ENCODE results near the gene NOVA1. TPM values are rescaled to one million over a fixed set of nuclear protein-coding genes. Genes with fewer than 3 reads are reported as not detected.

NOVA1 gene
- total and polyA plus RNA-seq, 4 donors, result 0.24 to 0.79 (median 0.58) TPM

DNA sequence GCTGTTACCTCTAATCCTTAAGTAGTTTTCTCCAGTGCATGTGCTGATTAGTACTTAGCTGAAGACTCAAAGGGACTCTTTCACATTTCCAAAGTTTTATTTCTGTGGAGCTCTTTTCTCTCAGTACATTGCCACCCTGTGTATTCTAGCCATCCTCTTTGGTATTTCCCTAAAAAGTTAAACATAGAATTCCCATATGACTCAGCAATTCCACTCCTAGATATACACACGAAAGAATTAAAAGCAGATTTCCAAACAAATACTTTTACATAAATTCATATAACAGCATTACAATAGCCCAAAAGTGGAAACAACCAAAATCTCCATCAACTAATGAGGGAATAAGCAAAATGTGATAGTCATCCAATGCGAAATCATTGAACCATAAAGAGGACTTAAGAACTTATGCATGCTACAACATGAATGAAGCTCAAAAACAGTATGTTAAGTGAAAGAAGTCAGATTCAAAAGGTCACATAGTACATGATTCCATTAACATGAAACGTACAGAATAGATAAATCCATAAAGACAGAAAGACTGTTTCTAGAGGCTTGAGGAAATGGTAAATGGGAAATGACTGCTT, 9.0 kb upstream of the NOVA1 start:
- WGBS, result 64% methylated on average over 3 of the region's 3 CpGs
- TF ChIP-seq FOXA2 (IDR thresholded peaks at IDR 0.05) (no peak), SP1 (IDR thresholded peaks at IDR 0.05) (no peak)
- TF ChIP-seq, protein P1, sequence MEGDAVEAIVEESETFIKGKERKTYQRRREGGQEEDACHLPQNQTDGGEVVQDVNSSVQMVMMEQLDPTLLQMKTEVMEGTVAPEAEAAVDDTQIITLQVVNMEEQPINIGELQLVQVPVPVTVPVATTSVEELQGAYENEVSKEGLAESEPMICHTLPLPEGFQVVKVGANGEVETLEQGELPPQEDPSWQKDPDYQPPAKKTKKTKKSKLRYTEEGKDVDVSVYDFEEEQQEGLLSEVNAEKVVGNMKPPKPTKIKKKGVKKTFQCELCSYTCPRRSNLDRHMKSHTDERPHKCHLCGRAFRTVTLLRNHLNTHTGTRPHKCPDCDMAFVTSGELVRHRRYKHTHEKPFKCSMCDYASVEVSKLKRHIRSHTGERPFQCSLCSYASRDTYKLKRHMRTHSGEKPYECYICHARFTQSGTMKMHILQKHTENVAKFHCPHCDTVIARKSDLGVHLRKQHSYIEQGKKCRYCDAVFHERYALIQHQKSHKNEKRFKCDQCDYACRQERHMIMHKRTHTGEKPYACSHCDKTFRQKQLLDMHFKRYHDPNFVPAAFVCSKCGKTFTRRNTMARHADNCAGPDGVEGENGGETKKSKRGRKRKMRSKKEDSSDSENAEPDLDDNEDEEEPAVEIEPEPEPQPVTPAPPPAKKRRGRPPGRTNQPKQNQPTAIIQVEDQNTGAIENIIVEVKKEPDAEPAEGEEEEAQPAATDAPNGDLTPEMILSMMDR (IDR thresholded peaks at IDR 0.05; ENCODE audit: low read depth, low read length, missing input control), result no peak
- TF ChIP-seq, protein P2, sequence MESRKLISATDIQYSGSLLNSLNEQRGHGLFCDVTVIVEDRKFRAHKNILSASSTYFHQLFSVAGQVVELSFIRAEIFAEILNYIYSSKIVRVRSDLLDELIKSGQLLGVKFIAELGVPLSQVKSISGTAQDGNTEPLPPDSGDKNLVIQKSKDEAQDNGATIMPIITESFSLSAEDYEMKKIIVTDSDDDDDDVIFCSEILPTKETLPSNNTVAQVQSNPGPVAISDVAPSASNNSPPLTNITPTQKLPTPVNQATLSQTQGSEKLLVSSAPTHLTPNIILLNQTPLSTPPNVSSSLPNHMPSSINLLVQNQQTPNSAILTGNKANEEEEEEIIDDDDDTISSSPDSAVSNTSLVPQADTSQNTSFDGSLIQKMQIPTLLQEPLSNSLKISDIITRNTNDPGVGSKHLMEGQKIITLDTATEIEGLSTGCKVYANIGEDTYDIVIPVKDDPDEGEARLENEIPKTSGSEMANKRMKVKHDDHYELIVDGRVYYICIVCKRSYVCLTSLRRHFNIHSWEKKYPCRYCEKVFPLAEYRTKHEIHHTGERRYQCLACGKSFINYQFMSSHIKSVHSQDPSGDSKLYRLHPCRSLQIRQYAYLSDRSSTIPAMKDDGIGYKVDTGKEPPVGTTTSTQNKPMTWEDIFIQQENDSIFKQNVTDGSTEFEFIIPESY (IDR thresholded peaks at IDR 0.05), result no peak
- TF ChIP-seq, protein P3, sequence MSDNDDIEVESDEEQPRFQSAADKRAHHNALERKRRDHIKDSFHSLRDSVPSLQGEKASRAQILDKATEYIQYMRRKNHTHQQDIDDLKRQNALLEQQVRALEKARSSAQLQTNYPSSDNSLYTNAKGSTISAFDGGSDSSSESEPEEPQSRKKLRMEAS (IDR thresholded peaks at IDR 0.05), result no peak
- no peaks in the 10 kb centered on the region for H3K27me3 ChIP-seq (ENCODE audit: control insufficient read depth in 4 of 4, insufficient read depth in 4 of 4, low read length in 3 of 4)
- no peaks in the 10 kb centered on the region for H3K36me3 ChIP-seq (ENCODE audit: control insufficient read depth in 4 of 4, insufficient read depth in 3 of 4, low read depth in 1 of 4, low read length in 3 of 4)
- H3K27ac ChIP-seq (ENCODE audit: low read depth in 1 of 2, low read length in 2 of 2), result no peak overlapping the region
- DNase-seq (ENCODE audit: low spot score), result no peak
- H3K4me3 ChIP-seq (ENCODE audit: low read depth in 1 of 3, low read length in 3 of 3), result no peak overlapping the region
- no peaks in the 10 kb centered on the region for H3K9me3 ChIP-seq (ENCODE audit: control insufficient read depth in 4 of 4, low read length in 3 of 4)
- H3K4me1 ChIP-seq (ENCODE audit: control insufficient read depth in 4 of 4, insufficient read depth in 4 of 4, low read length in 3 of 4), result no peaks in the 10 kb centered on the region
- no peak overlapping the region for H3K9ac ChIP-seq (ENCODE audit: low read depth in 1 of 2, low read length in 2 of 2)

DNA sequence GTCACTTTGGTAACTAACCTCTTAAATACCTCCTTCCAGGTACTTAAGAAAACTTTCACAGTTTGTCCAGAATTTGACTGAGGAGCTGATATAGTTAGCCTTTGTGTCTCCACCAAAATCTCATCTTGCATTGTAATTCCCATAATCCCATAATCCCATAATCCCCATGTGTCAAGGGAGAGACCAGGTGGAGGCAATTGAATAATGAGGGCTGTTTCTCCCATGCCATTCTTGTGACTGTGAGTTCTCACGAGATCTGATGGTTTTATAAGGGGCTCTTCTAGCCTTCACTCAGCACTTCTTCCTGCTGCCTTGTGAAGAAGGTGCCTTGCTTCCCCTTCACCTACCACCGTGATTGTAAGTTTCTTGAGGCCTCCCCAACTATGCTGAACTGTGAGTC, 7.8 kb upstream of the NOVA1 start:
- no peak for DNase-seq (ENCODE audit: low spot score)
- 57% methylated on average over 2 of the region's 2 CpGs for WGBS
- H3K9me3 ChIP-seq (ENCODE audit: control insufficient read depth in 4 of 4, low read length in 3 of 4), result no peaks in the 10 kb centered on the region
- no peaks in the 10 kb centered on the region for H3K4me1 ChIP-seq (ENCODE audit: control insufficient read depth in 4 of 4, insufficient read depth in 4 of 4, low read length in 3 of 4)
- H3K27me3 ChIP-seq (ENCODE audit: control insufficient read depth in 4 of 4, insufficient read depth in 4 of 4, low read length in 3 of 4), result no peaks in the 10 kb centered on the region
- TF ChIP-seq, protein P4, sequence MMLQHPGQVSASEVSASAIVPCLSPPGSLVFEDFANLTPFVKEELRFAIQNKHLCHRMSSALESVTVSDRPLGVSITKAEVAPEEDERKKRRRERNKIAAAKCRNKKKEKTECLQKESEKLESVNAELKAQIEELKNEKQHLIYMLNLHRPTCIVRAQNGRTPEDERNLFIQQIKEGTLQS (IDR thresholded peaks at IDR 0.05), result no peak
- TF ChIP-seq, protein P1 (IDR thresholded peaks at IDR 0.05; ENCODE audit: low read depth, low read length, missing input control), result no peak
- TF ChIP-seq, protein P2 (IDR thresholded peaks at IDR 0.05), result no peak
- TF ChIP-seq EGR1 (IDR thresholded peaks at IDR 0.05; ENCODE audit: low read depth in 2 of 2) (no peak), HNF4A (conservative IDR thresholded peaks at IDR 0.05) (no peak), RXRA (IDR thresholded peaks at IDR 0.05) (no peak), HNF4G (IDR thresholded peaks at IDR 0.05) (no peak), SP1 (IDR thresholded peaks at IDR 0.05) (no peak), RAD21 (IDR thresholded peaks at IDR 0.05) (no peak), YY1 (IDR thresholded peaks at IDR 0.05) (no peak), TAF1 (conservative IDR thresholded peaks at IDR 0.05) (no peak), GABPA (IDR thresholded peaks at IDR 0.05 in 1 of 2, conservative IDR thresholded peaks at IDR 0.05 in 1 of 2) (no peak), FOXA2 (IDR thresholded peaks at IDR 0.05) (no peak), FOXA1 (IDR thresholded peaks at IDR 0.05) (no peak), NR2F2 (IDR thresholded peaks at IDR 0.05) (no peak), JUND (IDR thresholded peaks at IDR 0.05) (no peak)
- TF ChIP-seq, protein P3 (IDR thresholded peaks at IDR 0.05), result no peak
- TF ChIP-seq, protein P5, sequence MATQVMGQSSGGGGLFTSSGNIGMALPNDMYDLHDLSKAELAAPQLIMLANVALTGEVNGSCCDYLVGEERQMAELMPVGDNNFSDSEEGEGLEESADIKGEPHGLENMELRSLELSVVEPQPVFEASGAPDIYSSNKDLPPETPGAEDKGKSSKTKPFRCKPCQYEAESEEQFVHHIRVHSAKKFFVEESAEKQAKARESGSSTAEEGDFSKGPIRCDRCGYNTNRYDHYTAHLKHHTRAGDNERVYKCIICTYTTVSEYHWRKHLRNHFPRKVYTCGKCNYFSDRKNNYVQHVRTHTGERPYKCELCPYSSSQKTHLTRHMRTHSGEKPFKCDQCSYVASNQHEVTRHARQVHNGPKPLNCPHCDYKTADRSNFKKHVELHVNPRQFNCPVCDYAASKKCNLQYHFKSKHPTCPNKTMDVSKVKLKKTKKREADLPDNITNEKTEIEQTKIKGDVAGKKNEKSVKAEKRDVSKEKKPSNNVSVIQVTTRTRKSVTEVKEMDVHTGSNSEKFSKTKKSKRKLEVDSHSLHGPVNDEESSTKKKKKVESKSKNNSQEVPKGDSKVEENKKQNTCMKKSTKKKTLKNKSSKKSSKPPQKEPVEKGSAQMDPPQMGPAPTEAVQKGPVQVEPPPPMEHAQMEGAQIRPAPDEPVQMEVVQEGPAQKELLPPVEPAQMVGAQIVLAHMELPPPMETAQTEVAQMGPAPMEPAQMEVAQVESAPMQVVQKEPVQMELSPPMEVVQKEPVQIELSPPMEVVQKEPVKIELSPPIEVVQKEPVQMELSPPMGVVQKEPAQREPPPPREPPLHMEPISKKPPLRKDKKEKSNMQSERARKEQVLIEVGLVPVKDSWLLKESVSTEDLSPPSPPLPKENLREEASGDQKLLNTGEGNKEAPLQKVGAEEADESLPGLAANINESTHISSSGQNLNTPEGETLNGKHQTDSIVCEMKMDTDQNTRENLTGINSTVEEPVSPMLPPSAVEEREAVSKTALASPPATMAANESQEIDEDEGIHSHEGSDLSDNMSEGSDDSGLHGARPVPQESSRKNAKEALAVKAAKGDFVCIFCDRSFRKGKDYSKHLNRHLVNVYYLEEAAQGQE (IDR thresholded peaks at IDR 0.05), result no peak
- H3K4me3 ChIP-seq (ENCODE audit: low read depth in 1 of 3, low read length in 3 of 3), result no peak overlapping the region
- no peaks in the 10 kb centered on the region for H3K36me3 ChIP-seq (ENCODE audit: control insufficient read depth in 4 of 4, insufficient read depth in 3 of 4, low read depth in 1 of 4, low read length in 3 of 4)
- no peak overlapping the region for H3K27ac ChIP-seq (ENCODE audit: low read depth in 1 of 2, low read length in 2 of 2)
- no peak overlapping the region for H3K9ac ChIP-seq (ENCODE audit: low read depth in 1 of 2, low read length in 2 of 2)

Data from liver (tissue), 9 donors.